Limb (tissue), 2 donors: Measurements from ENCODE around the gene DBNDD2.

Source experiments
- DNase-seq, 2 donors: peaks; one replicate each; pipeline ENCODE4 v3.0.0-alpha.2; 2016; ENCODE audit errors: extremely low spot score in 2 of 2

DBNDD2 gene

GRCh38 chr20:45449528-45449927 lies 41.4 kb downstream of the DBNDD2 start:
- no peak for DNase-seq

- DNase-seq, result no peak
Measured at GRCh38 chr20:45450097-45450818, 42.2 kb downstream of the DBNDD2 start.

GRCh38 chr20:45452238-45452637 lies 44.1 kb downstream of the DBNDD2 start:
- no peak for DNase-seq

GRCh38 chr20:45452772-45453691 lies 44.9 kb downstream of the DBNDD2 start:
- no peak for DNase-seq

GRCh38 chr20:45456632-45457031 lies 48.5 kb downstream of the DBNDD2 start:
- DNase-seq, result no peak

- DNase-seq, result no peak
Measured at GRCh38 chr20:45459606-45460005, 51.5 kb downstream of the DBNDD2 start.
